Naive B cell (primary cell): ENCODE measurements around the gene DBNDD1. TPM values are rescaled to one million over a fixed set of nuclear protein-coding genes. Genes with fewer than 3 reads are reported as not detected.

Experiments used
- ATAC-seq, 2 donors: fragments of 150-1000 bp; cut with Tn5 transposase; 2 replicates each; pipeline ENCODE4 v1.10.0; 2021; ENCODE audit warnings: low read depth in 2 of 2, mild to moderate bottlenecking in 2 of 2, moderate library complexity in 2 of 2
- DNase-seq: peaks from one replicate; pipeline ENCODE4 v3.0.0; 2022
- H3K27ac Mint-ChIP-seq, 6 donors: one replicate each; pipeline ENCODE4 v1.8.0; 2020 to 2022; ENCODE audit warnings: mild to moderate bottlenecking in 6 of 6, mixed read lengths in 6 of 6, moderate library complexity in 5 of 6, inconsistent platforms in 2 of 6
- H3K27me3 Mint-ChIP-seq, 3 donors: one replicate each; pipeline ENCODE4 v1.8.0; 2021 to 2022; ENCODE audit warnings: mixed read lengths in 3 of 3, mild to moderate bottlenecking in 1 of 3
- H3K36me3 Mint-ChIP-seq, 2 donors: one replicate each; pipeline ENCODE4 v1.8.0; 2020 to 2022; ENCODE audit warnings: mixed read lengths in 2 of 2, inconsistent platforms in 1 of 2, mild to moderate bottlenecking in 1 of 2
- H3K4me1 Mint-ChIP-seq, 3 donors: one replicate each; pipeline ENCODE4 v1.8.0; 2020 to 2022; ENCODE audit warnings: mixed read lengths in 3 of 3, inconsistent platforms in 1 of 3, mild to moderate bottlenecking in 1 of 3, moderate library complexity in 1 of 3
- H3K4me3 Mint-ChIP-seq, 8 donors: one replicate each; pipeline ENCODE4 v1.8.0; 2020 to 2022; ENCODE audit warnings: mild to moderate bottlenecking in 8 of 8, mixed read lengths in 8 of 8, moderate library complexity in 8 of 8, inconsistent platforms in 2 of 8
- H3K9me3 Mint-ChIP-seq, 7 donors: one replicate each; pipeline ENCODE4 v1.8.0; 2020 to 2022; ENCODE audit warnings: mixed read lengths in 7 of 7, mild to moderate bottlenecking in 5 of 7, inconsistent platforms in 2 of 7, moderate library complexity in 1 of 7
- polyA plus RNA-seq, 6 donors: library from polyadenylated mRNA; unstranded; fragments of 300-500 nt; fragmentation: Illumina TruSeq; gene quantifications; one replicate each; pipeline ENCODE4 v1.2.3, GENCODE V29; 2021; ENCODE audit warnings: low read depth in 6 of 6

DBNDD1 gene
- polyA plus RNA-seq, 6 donors from 2014 or later, result 48.9 to 149 (median 68.5) TPM

GRCh38 chr16:89987169-89987568 is 32.1 kb downstream of the DBNDD1 start:
- H3K27ac Mint-ChIP-seq, result peak overlapping the region in 5 of 6 donors; percentile 85 to 98 (median 95)
- peak overlapping the region in 7 of 8 donors; percentile 61 to 95 (median 76) for H3K4me3 Mint-ChIP-seq
- peaks cover 16 to 29% (median 18%) of the 10 kb centered on the region in 3 donors for H3K4me1 Mint-ChIP-seq
- ATAC-seq, result no peak
- peaks cover 21 to 22% of the 10 kb centered on the region in 2 donors for H3K36me3 Mint-ChIP-seq
- no peaks in the 10 kb centered on the region for H3K27me3 Mint-ChIP-seq
- DNase-seq, result no peak
- no peaks in the 10 kb centered on the region for H3K9me3 Mint-ChIP-seq

DNA sequence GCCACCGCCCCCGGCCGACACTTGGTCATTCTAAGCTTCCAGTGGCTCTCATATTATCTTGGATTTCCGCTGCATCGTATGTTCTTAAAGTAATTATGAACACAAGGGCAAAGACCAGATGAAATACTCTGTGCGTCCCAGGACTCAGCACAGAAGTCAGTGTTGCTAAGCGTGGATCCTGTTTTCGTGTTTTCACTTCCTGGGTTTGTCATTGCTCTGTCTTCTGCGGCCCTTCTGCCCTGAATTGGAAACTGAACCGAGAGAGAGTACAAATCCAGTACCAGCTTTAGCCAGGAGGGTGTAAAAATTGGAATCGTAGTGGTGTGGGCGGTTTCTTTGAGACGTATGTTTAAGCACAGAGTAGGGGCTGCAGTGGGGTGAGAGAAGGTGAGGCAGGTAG is 32.7 kb downstream of the DBNDD1 start:
- peaks cover 21 to 28% of the 10 kb centered on the region in 2 donors for H3K36me3 Mint-ChIP-seq
- peak; percentile 45 for DNase-seq
- peak overlapping the region in 7 of 8 donors; percentile 61 to 95 (median 76) for H3K4me3 Mint-ChIP-seq
- no peaks in the 10 kb centered on the region for H3K27me3 Mint-ChIP-seq
- peak; percentile 98 to 100 for ATAC-seq
- peaks cover 16 to 29% (median 18%) of the 10 kb centered on the region in 3 donors for H3K4me1 Mint-ChIP-seq
- peak overlapping the region; percentile 73 to 98 (median 92) for H3K27ac Mint-ChIP-seq
- H3K9me3 Mint-ChIP-seq, result no peaks in the 10 kb centered on the region

GRCh38 chr16:89985219-89985618 is 34.0 kb downstream of the DBNDD1 start:
- Mint-ChIP-seq H3K9me3 (no peaks in the 10 kb centered on the region), H3K36me3 (peaks cover 21 to 29% of the 10 kb centered on the region in 2 donors), H3K27ac (peak overlapping the region in 1 of 6 donors; percentile 74), H3K4me3 (no peak overlapping the region), H3K4me1 (peaks cover 16 to 29% (median 18%) of the 10 kb centered on the region in 3 donors), H3K27me3 (no peaks in the 10 kb centered on the region)
- DNase-seq (no peak), ATAC-seq (no peak)

DNA sequence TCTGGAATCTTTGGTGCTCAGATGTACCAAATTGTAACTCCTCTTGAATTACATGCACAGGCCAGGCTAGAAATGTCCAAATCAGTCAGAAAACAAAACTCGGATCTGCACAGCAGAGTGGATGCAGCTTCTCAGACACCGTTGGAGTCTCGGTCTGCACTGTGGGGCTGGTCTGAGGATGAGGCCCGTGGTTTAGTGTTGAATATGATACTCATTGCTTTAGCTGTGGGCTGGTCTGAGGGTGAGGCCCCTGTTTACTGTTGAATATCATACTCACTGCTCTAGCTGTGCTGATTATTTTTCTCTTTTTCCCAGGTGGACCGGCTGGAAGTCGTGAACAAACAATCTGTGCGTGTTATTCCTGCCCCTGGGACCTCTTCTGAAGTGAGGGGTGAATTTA is 35.0 kb downstream of the DBNDD1 start:
- Mint-ChIP-seq H3K4me1 (peaks cover 16 to 29% (median 18%) of the 10 kb centered on the region in 3 donors), H3K27me3 (no peaks in the 10 kb centered on the region), H3K36me3 (peaks cover 21 to 29% of the 10 kb centered on the region in 2 donors), H3K9me3 (no peaks in the 10 kb centered on the region), H3K4me3 (no peak overlapping the region), H3K27ac (peak overlapping the region in 1 of 6 donors; percentile 63)
- DNase-seq (no peak), ATAC-seq (no peak)

GRCh38 chr16:89983536-89983935 is 35.7 kb downstream of the DBNDD1 start:
- no peak overlapping the region for H3K4me3 Mint-ChIP-seq
- H3K9me3 Mint-ChIP-seq, result no peaks in the 10 kb centered on the region
- peaks cover 18 to 29% (median 19%) of the 10 kb centered on the region in 3 donors for H3K4me1 Mint-ChIP-seq
- H3K27me3 Mint-ChIP-seq, result no peaks in the 10 kb centered on the region
- no peak for DNase-seq
- peak overlapping the region in 1 of 6 donors; percentile 70 for H3K27ac Mint-ChIP-seq
- no peak for ATAC-seq
- H3K36me3 Mint-ChIP-seq, result peaks cover 25 to 29% of the 10 kb centered on the region in 2 donors

DNA sequence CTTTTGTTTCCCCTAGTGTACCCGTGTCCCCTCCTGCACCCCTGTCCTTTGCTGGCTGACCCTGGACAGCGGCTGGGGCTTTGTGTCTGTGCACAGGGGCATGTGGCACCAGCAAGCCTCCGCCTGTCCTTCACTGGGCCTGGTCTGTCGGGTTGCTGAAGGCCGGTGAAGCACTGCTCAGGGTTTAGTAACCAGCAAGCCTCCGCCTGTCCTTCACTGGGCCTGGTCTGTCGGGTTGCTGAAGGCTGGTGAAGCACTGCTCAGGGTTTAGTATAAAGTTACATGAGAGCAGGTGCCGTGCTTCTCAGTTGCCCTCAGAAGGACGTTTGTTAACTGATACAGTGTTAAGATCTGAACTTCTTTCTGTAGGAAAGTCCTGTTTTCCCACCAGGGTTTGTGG is 36.9 kb downstream of the DBNDD1 start:
- no peak for ATAC-seq
- no peak for DNase-seq
- no peaks in the 10 kb centered on the region for H3K9me3 Mint-ChIP-seq
- H3K4me1 Mint-ChIP-seq, result peaks cover 18 to 29% (median 19%) of the 10 kb centered on the region in 3 donors
- peaks cover 25 to 29% of the 10 kb centered on the region in 2 donors for H3K36me3 Mint-ChIP-seq
- no peak overlapping the region for H3K4me3 Mint-ChIP-seq
- H3K27me3 Mint-ChIP-seq, result no peaks in the 10 kb centered on the region
- H3K27ac Mint-ChIP-seq, result no peak overlapping the region

GRCh38 chr16:89981414-89981813 is 37.8 kb downstream of the DBNDD1 start:
- no peak overlapping the region for H3K4me3 Mint-ChIP-seq
- no peak for ATAC-seq
- peaks cover 19 to 22% of the 10 kb centered on the region in 2 donors for H3K36me3 Mint-ChIP-seq
- no peaks in the 10 kb centered on the region for H3K27me3 Mint-ChIP-seq
- H3K27ac Mint-ChIP-seq, result no peak overlapping the region
- DNase-seq, result no peak
- H3K9me3 Mint-ChIP-seq, result no peaks in the 10 kb centered on the region
- H3K4me1 Mint-ChIP-seq, result peaks cover 9 to 20% (median 11%) of the 10 kb centered on the region in 3 donors

- Mint-ChIP-seq H3K27ac (peak overlapping the region in 1 of 6 donors; percentile 3), H3K4me1 (peaks cover 28 to 46% (median 41%) of the 10 kb centered on the region in 3 donors)
Observed at GRCh38 chr16:89974870-89975269, 44.4 kb downstream of the DBNDD1 start.

DNA sequence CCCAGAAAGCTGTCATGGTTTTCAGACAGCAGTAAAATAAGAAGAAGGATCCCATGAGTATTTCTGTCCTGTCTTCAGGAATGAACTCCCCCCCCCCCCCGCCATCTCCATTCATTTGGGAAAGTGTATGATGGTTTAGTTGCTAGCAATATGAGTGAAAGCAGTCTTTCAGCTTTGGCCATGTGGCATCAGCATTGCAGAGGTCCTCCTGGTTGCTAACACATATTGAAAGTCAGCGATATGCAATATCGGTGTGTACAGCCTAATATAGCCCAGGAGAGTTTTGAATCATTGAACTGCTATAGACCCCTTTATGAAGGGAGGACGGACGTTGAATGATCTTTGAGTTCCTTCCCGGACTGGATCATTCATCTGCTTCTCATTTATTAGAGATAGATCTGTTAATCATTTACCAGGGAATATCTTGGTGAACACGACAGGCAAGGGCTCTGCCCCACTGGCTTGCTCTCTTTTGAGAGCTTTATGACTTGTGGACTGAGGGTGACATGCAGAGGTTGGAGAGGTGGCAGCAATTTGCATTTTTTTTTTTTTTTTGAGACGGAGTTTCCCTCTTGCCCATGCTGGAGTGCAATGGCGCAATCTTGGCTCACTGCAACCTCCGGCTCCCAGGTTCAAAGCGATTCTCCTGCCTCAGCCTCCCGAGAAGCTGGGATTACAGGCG is 45.5 kb downstream of the DBNDD1 start:
- Mint-ChIP-seq H3K9me3 (no peaks in the 10 kb centered on the region), H3K4me1 (peaks cover 29 to 46% (median 42%) of the 10 kb centered on the region in 3 donors), H3K4me3 (peak overlapping the region; percentile 96 to 99 (median 98)), H3K36me3 (peaks cover 0 to 2% of the 10 kb centered on the region in 2 donors), H3K27ac (peak overlapping the region in 3 of 6 donors; percentile 24 to 79 (median 72)), H3K27me3 (no peaks in the 10 kb centered on the region)
- ATAC-seq (no peak), DNase-seq (no peak)

More at GRCh38 chr16:89974870-89975269, 44.4 kb downstream of the DBNDD1 start:
- no peaks in the 10 kb centered on the region for H3K27me3 Mint-ChIP-seq
- no peaks in the 10 kb centered on the region for H3K9me3 Mint-ChIP-seq
- peaks cover 0 to 4% of the 10 kb centered on the region in 2 donors for H3K36me3 Mint-ChIP-seq
- DNase-seq (no peak), ATAC-seq (no peak)
- H3K4me3 Mint-ChIP-seq, result peak overlapping the region in 3 of 8 donors; percentile 28 to 68 (median 61)

- Mint-ChIP-seq H3K4me1 (peaks cover 29 to 48% (median 42%) of the 10 kb centered on the region in 3 donors), H3K9me3 (no peaks in the 10 kb centered on the region), H3K36me3 (no peaks in the 10 kb centered on the region), H3K27me3 (no peaks in the 10 kb centered on the region), H3K4me3 (peak overlapping the region; percentile 96 to 99 (median 98)), H3K27ac (peak overlapping the region; percentile 89 to 98 (median 96))
- DNase-seq (no peak), ATAC-seq (no peak)
Observed at GRCh38 chr16:89973235-89973634, 46.0 kb downstream of the DBNDD1 start.

DNA sequence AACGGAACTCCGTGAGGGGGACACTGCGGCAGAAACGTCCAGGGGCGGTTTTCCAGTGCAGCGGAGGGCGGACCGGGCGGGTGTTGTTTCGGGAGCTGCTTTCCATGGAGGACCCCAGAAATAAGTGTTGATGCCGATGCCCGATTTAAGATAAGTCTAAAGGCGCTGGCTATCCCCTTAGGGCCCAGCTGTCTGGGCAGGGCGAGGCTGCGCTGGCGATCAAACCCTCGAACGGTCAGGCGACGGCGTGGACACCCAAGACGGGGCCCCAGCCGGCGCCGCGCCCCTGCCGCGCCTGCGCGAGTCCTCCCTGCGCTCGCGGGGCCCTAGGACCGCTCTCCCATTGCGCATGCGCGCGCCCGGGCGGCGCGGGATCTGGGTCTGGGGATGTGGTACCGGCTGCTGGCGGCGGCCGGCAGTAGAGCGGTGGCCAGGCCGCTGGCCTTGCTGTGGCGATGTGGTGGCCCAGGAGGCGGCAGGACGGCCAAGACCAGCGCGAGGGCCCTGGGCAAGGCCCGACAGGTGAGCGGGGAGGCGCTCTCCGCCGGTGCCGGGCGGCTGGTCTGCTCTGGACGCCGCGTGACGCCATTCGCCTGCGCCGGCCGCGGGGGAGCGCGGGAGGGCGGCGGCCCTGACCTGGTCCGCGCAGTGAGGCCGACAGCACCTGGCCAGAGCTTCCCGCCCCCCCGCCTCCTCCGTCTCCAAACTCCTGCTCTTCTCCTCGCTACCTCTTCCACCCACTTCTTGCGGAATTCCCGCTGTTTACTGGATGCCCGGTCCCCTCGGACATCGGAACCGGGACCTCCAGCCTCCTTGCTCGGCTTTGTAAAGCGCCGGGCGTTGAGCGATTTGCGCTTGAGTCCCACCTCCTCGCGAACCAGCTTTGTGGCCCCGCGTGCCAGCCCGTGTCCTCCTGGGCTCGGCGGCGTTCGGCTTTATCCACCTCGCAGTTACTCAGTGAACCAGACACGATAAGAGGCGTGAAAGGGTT is 46.7 kb downstream of the DBNDD1 start:
- Mint-ChIP-seq H3K27me3 (no peaks in the 10 kb centered on the region), H3K27ac (peak overlapping the region; percentile 89 to 98 (median 96)), H3K4me1 (peaks cover 32 to 49% (median 42%) of the 10 kb centered on the region in 3 donors), H3K4me3 (peak overlapping the region; percentile 96 to 99 (median 98)), H3K36me3 (no peaks in the 10 kb centered on the region), H3K9me3 (no peaks in the 10 kb centered on the region)
- DNase-seq (peak; percentile 95), ATAC-seq (peak; percentile 89 to 90)

DNA sequence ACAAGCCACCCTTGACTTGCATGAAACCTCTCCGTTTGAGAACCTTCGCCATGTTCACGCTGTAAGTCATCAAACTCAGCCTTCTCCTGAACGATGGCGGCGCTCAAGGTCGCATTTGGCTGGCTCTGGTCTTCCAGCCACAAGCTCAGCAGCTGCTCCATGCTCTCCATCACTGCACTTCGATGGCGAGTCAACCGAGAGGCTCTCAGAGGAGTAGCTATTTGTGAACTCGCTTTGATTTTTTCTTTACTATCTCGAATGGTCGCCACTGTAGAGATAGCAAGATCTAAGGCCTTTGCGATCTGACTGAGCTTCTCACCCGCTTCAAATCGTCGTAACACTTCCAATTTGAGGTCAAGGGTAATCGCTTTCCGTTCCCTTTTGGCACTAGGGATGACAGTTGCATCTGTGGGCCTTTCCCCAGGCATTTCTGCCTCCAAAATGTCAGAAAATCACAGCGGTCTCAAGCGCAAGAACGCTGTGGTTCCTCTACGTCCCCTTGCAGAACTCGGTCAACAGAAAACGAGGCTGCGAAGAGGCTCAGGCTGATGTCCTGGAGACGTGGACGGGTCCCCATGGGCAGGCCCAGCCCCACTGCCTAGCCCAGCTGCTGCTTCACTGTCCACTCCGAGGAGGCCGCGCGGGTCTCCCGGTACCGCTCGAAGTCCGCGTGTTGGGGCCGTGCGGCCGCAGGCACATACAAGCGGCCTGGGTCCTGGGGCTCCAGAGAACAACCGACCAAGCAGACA is 47.6 kb downstream of the DBNDD1 start:
- ATAC-seq (no peak), DNase-seq (no peak)
- H3K27me3 Mint-ChIP-seq, result no peaks in the 10 kb centered on the region

More for the DNA sequence above, 47.6 kb downstream of the DBNDD1 start:
- Mint-ChIP-seq H3K36me3 (no peaks in the 10 kb centered on the region), H3K9me3 (no peaks in the 10 kb centered on the region), H3K27ac (peak overlapping the region in 5 of 6 donors; percentile 29 to 96 (median 49)), H3K4me3 (peak overlapping the region; percentile 96 to 99 (median 98)), H3K4me1 (peaks cover 32 to 50% (median 42%) of the 10 kb centered on the region in 3 donors)
